ENCODE results near the gene PRDM10.
A peak's percentile ranks its signal among the peaks of the same experiment; 100 is the strongest.

Gene PRDM10

DNA sequence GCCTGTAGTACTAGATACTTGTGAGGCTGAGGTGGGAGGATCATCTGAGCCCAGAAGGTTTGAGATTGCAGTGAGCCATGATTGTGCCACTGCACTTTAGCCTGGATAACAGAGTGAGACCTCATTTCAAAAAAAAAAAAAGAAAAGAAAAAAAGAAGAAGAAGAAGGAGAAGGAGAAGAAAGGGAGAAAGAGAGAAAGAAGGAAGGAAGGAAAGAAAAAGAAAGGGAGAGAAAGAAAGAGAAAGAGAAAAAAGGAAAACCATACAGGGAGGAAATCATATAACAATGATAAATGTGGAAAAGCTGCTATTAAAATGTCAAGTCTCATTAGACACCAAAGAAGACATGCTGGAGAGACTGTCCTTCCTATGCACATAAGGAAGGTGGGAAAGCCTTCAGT is 5.7 kb upstream of the PRDM10 start:
- DNase-seq = no peak

DNA sequence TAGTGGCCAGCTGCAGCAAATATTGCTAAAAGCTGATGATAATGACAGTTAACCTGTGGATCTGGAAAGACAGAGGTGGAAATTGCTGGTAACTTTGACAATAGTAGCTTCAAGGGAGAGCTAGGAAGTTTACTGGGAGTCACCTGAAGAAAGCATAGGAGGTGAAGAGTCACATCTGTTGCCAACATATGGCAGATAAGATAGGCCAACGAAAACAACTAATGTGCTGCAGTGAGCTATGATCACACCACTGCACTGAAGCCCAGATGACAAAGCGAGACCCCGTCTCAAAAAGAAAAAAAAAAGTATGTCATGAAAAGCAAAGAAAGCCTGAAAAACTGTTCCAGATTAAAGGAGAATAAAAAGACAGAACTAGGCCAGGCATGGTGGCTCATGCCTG is 4.3 kb upstream of the PRDM10 start:
- DNase-seq = no peak

- no peak for DNase-seq
Measured at GRCh38 chr11:130003717-130004001, 1.0 kb upstream of the PRDM10 start.

GRCh38 chr11:130002846-130003716 is 446 bp upstream of the PRDM10 start:
- peak; percentile 96 for DNase-seq

DNA sequence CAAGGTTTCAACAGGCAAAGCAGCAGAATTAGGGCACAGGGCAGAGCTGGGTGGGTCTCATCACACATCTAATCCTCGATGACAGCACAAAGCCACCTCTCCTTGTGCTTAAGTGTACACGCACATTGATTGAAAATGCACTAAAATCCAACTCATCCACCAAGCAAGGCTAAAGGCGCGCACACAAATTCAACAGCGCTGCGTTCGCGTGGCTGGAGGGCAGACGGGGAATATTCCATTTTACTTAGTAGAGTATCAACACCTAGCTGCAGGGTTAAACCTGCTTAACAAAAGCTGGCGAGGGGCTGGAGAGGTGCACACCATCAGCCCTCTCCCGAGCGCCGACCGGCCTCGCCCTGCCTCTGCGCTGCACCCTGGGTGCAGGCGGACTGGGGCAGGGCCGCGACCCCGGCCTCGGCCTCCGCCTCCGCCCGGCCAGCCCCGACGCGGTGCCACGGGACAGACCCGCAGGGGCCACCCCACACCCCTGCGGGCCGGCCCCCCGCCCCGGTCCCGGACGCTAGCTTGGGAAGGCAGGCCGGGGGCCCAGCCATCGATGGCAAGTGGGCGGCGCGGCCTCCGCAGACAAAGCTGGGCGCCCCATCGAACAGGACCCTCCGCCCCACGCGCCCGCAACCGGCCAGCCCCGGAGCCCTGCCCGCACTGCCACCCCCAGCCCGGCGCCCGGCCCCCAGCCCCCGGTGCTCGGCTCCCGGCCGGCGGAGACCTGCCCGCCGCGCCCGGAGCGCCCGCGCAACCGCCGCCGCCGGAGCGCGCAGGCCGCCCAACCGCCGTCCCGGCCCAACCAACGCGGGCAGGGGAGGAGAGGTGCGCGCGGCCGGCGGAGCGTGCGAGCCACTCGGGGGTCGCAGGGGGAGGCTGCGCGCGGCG is 929 bp downstream of the PRDM10 start:
- DNase-seq = no peak

DNA sequence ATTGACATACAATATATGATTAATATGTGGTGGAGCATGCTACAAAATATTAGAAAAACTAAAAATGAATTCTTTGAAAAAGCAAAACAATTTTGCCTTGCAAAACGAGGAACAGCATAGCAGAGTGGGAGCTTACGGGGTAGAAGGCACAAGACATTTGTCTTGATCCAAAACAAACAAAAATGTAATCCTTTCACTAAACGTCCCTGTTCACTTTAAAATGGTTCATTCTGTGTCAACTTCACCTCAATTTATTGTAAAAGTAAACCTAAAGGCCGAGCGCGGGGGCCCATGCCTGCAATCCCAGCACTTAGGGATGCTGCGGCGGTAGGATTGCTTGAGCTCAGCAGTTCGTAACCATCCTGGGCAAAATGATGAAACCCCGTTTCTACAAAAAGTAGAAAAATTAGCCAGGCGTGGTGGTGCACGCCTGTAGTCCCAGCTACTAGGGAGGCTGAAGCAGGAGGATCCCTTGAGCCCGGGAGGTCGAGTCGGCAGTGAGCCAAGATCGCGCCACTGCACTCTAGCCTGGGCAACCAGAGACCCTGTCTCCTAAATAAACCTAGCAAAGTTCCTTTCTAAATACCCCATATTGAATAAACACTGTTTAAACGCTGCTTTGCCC is 2.0 kb downstream of the PRDM10 start:
- DNase-seq = no peak

- no peak for DNase-seq
Measured at GRCh38 chr11:129999407-129999806, 3.2 kb downstream of the PRDM10 start.

DNA sequence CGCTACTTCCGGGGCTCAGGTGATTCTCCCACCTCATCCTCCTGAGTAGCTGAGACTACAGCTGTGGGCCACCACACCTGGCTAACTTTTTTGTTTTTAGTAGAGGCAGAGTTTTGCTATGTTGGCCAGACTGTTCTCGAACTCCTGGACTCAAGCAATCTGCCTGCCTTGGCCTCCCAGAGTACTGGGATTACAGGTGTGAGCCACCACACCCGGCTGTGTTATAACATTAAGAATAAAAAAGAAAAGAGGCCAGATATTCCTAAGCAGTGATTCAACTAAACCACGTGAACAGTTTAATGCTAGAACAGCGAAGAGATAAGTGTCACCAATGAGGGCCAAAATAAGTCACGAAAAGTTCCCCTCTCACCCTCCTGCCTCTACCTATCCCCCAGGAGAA is 3.7 kb downstream of the PRDM10 start:
- no peak for DNase-seq

- no peak for DNase-seq
Measured at GRCh38 chr11:129998107-129998506, 4.5 kb downstream of the PRDM10 start.

GRCh38 chr11:129997513-129997912 is 5.1 kb downstream of the PRDM10 start:
- no peak for DNase-seq

DNA sequence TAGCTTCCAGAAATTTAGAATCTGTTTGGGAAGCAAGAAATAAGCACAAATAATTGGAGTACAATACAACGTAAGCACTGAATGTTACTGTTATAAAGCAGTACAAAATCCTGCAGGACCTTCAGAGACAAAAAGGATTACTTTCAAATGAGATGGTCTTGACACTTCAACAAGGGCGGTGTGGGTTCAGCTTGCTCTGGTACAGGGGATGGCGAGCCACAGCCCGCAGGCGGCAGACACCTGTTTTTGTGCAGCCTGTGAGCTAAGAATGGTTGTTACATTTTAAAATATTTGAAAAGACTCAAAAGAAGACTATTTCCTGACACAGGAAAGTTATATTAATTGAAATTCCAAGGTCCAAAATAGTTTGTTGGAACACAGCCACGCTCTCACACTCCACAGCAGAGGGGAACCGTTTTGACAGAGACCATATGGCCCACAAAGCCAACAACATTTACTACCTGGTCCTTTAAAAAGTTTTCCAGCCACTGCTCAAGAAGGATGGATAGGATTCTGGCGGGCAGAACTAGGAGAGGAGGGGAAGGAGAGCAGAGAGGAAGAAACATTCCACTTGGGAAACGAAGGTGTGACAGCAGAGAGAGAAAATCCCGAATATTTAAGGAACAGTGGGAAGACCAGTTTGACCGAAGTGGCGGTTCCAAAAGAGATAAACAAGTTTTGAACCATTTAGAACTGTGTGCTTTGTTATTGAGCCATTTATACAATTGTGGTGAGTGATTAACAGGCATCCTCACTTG is 6.3 kb downstream of the PRDM10 start:
- no peak for DNase-seq

GRCh38 chr11:129995163-129995562 is 7.5 kb downstream of the PRDM10 start:
- no peak for DNase-seq

- DNase-seq = peak; percentile 38
Measured at GRCh38 chr11:129992161-129992944, 10.3 kb downstream of the PRDM10 start.

DNA sequence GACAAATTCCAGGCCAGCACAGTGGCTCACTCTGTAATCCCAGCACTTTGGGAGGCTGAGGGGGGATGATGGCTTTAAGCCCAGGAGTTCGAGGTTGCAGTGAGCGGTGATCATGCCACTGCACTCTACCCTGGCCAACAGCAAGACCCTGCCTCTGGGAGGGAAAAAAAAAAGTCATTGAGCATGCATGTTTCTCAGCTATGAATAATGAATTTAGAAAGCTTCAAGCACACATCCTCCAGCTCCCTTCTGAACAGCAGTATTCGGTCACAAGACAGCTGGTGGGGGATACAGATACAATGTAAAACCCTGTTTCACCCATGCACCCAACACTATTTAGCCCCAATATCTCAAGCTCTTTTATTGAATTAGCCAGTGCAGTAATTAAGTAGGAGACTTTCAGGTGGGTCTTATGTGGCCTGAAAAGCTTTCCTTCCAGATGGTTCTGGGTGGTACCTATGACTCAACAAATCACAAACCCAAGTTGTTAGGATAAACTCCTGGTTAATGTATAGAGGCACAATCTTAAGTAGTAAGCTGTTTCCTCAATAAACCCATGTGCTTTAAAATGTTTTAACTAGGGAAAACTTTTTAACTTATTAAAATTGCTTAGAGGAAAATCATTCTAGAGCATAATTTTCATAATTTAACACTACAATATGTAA is 13.4 kb downstream of the PRDM10 start:
- DNase-seq = no peak

- DNase-seq = no peak
Measured at GRCh38 chr11:129987950-129988349, 14.7 kb downstream of the PRDM10 start.

- DNase-seq = no peak
Measured at GRCh38 chr11:129985823-129986222, 16.8 kb downstream of the PRDM10 start.

GRCh38 chr11:129980086-129980485 is 22.5 kb downstream of the PRDM10 start:
- DNase-seq = no peak

GRCh38 chr11:129979046-129979605 is 23.5 kb downstream of the PRDM10 start:
- DNase-seq = no peak

- DNase-seq = no peak
Measured at GRCh38 chr11:129978447-129978846, 24.2 kb downstream of the PRDM10 start.

DNA sequence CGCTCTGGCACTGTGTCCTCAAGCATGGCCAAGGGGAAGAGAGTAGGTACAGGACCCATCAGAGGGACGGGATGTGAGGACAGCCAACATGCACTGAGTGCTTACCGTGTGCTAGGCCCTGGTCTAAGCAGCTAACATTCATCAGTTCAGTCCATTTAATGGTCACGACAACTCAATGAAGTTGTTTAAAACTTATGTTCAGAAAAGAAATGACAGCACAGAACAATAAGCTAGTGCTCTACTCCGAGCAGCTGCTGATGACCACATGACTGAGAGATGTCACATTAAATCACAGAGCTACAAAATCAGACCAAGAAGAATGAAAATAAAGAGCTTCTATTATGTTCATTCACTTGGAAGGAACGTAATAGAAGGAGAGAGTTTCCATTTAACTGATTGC is 26.3 kb downstream of the PRDM10 start:
- DNase-seq = no peak

DNA sequence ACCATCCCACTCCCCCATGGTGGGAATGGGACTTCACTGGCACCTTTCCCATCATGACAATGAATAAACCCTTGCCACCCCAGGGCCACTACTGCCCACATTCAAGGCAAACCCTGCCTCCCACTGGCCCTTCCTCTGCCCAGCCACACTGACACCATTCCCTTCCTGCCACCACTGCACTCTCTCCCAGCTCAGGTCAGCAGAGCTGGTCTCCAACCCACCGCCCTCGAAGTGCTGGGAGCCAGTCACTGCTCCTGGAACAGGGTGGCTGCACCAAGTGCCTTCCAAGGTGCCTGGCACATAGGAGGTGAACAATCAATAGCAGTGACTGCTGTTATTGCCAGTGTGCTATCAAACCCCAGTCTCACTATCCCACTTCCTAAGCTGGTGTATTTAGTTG is 27.1 kb downstream of the PRDM10 start:
- DNase-seq = no peak

Data from CD4-positive, alpha-beta T cell treated with Interleukin-15 for 1 hour (primary cell).